ENCODE measurements around the gene GALK2.

The GALK2 gene

GRCh38 chr15:49366496-49366895, 196.4 kb downstream of the GALK2 start:
- no peak for DNase-seq

GRCh38 chr15:49370782-49371181, 200.7 kb downstream of the GALK2 start:
- no peak for DNase-seq

- no peak for DNase-seq
Measured at GRCh38 chr15:49372366-49372765, 202.3 kb downstream of the GALK2 start.

GRCh38 chr15:49379996-49380395, 209.9 kb downstream of the GALK2 start:
- DNase-seq, result no peak

GRCh38 chr15:49380912-49381311, 210.9 kb downstream of the GALK2 start:
- DNase-seq, result no peak
